ENCODE results near the gene FAM50A. TPM values are rescaled to one million over a fixed set of nuclear protein-coding genes. Genes with fewer than 3 reads are reported as not detected.

Gene FAM50A
- total RNA-seq, 1 experiment from 2014 or later: 82.1 TPM

DNA sequence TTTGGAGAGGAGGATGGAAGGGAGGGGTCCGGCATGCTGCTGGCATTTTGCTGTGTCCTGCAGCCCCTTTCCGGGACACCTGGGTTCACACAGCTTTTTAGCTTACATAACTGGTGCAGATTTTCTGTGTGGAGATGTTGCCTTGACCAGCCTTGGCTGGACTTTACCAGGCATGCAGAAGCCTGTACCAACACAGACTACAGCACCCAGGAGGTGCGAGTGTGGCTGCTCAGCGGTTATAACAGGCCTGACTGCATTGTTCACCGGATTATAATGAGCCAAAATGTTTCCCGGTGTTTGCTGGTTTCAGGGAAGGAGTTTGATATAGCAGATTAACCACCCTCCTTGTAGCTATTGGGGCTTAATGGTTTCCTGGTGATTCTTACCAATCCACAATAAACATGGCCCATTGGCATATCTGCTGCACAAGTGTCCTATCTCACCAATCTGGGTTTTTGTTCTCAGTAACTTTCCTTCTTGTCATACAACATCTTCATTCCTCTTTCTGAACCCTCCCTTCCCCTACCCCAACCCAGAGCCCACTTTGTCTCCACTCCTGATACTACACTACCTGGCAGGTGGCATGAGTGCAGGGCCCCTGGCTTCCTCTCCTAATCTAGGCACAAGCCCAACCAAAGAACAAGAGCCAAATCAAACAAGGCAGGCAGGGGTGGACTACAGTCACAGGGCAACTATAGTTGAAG lies 41.9 kb upstream of the FAM50A start:
- no peaks in the 10 kb centered on the region for H3K9me3 ChIP-seq (ENCODE audit: insufficient read depth, low read depth)
- intact Hi-C loops (cut with micrococcal nuclease; ENCODE audit: unreplicated experiment): no loop called here
- no peak overlapping the region for H2AFZ ChIP-seq
- peak; percentile 29 to 51 for DNase-seq
- CTCF ChIA-PET: no interaction called here
- POLR2A ChIA-PET (ENCODE audit: unreplicated experiment): interaction anchor here (0.6 to 0.8 kb wide), 2 partner anchors 50 to 125 kb away, joined by 3 to 4 read pairs; no protein-coding TSS in a partner anchor
- peaks cover 20% of the 10 kb centered on the region for H3K36me3 ChIP-seq (ENCODE audit: low read depth)
- H4K20me1 ChIP-seq (ENCODE audit: insufficient read depth): peaks cover 22% of the 10 kb centered on the region
- peaks cover 43% of the 10 kb centered on the region for H3F3A ChIP-seq (ENCODE audit: insufficient read depth, low read depth)
- H3K27ac ChIP-seq: peak overlapping the region; percentile 97
- no peak overlapping the region for H3K4me3 ChIP-seq
- BruUV-seq (replicated peaks): no TSS peak
- peaks cover 6% of the 10 kb centered on the region for H3K4me1 ChIP-seq (replicated peaks; ENCODE audit: insufficient read depth)
- no peaks in the 10 kb centered on the region for H3K27me3 ChIP-seq (ENCODE audit: insufficient read depth, low read depth)
- no peak overlapping the region for H3K4me2 ChIP-seq
- TF ChIP-seq EZH2 (IDR thresholded peaks at IDR 0.05; ENCODE audit: low read depth): no peak
- TF ChIP-seq, protein P1, sequence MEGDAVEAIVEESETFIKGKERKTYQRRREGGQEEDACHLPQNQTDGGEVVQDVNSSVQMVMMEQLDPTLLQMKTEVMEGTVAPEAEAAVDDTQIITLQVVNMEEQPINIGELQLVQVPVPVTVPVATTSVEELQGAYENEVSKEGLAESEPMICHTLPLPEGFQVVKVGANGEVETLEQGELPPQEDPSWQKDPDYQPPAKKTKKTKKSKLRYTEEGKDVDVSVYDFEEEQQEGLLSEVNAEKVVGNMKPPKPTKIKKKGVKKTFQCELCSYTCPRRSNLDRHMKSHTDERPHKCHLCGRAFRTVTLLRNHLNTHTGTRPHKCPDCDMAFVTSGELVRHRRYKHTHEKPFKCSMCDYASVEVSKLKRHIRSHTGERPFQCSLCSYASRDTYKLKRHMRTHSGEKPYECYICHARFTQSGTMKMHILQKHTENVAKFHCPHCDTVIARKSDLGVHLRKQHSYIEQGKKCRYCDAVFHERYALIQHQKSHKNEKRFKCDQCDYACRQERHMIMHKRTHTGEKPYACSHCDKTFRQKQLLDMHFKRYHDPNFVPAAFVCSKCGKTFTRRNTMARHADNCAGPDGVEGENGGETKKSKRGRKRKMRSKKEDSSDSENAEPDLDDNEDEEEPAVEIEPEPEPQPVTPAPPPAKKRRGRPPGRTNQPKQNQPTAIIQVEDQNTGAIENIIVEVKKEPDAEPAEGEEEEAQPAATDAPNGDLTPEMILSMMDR (conservative IDR thresholded peaks at IDR 0.05): no peak
- H3K79me2 ChIP-seq (ENCODE audit: low read depth): peaks cover 24% of the 10 kb centered on the region
- no peaks in the 10 kb centered on the region for H3K9me2 ChIP-seq (ENCODE audit: insufficient read depth)

DNA sequence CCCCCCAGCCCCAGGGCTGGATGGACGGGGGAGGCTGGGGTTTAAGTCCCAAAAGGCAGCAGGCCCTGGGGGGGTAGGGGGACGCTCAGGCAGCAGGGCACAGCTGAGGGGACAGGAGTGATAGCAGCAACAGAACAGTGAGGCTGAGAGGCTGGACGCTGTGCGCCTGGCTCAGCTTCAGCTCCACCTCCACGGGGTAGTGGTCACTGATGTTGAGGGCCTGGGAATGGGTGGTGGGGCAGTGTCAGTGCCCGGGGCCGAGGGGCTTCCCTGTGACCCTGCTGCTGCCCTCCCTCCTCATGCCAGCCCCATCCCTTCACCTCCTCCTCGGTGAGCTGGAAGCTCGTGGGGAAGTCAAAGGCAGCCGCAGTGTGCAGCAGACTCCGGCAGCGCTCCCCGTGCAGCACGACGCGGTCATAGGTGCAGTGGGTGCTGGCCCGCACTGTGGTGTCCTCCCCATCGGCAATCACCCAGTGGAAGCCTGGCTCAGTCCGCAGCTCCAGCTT lies 41.3 kb upstream of the FAM50A start:
- Histone ChIP-seq H3K4me2 (no peak overlapping the region), H3K4me3 (no peak overlapping the region), H3K27ac (0 out of 2 replicates have a peak overlapping the region, but pooled peaks have one; percentile 32), H4K20me1 (ENCODE audit: insufficient read depth) (peaks cover 22% of the 10 kb centered on the region), H3K36me3 (ENCODE audit: low read depth) (peaks cover 20% of the 10 kb centered on the region), H3K9me3 (ENCODE audit: insufficient read depth, low read depth) (no peaks in the 10 kb centered on the region), H3K4me1 (replicated peaks; ENCODE audit: insufficient read depth) (peaks cover 6% of the 10 kb centered on the region), H2AFZ (no peak overlapping the region), H3K27me3 (ENCODE audit: insufficient read depth, low read depth) (no peaks in the 10 kb centered on the region), H3K9me2 (ENCODE audit: insufficient read depth) (no peaks in the 10 kb centered on the region), H3F3A (ENCODE audit: insufficient read depth, low read depth) (peaks cover 42% of the 10 kb centered on the region), H3K79me2 (ENCODE audit: low read depth) (peaks cover 24% of the 10 kb centered on the region)
- TF ChIP-seq EZH2 (IDR thresholded peaks at IDR 0.05; ENCODE audit: low read depth): no peak
- TF ChIP-seq, protein P1 (conservative IDR thresholded peaks at IDR 0.05): no peak
- POLR2A ChIA-PET (ENCODE audit: unreplicated experiment): no interaction called here
- CTCF ChIA-PET: no interaction called here
- BruUV-seq (replicated peaks): no TSS peak
- DNase-seq: no peak
- intact Hi-C loops (cut with micrococcal nuclease; ENCODE audit: unreplicated experiment): no loop called here

DNA sequence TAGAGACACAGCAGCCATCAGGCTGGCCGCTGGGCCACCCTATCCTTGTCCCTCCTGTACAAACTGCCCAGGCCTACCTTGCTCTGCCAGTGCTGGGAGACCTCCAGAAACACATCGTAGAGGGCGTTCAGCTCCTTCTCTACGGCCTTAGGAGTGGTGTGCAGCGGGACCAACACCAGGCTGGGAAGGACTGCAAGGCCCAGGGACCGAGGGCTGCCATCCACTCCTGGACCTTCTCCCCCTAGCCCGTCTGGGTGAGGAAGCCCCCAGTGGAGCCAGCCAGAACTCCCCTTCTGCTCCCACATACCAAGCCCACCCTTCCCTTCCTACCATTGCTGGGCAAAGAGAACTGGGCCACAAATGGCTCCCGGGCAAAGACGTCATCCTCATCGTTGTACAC lies 40.7 kb upstream of the FAM50A start:
- H3K9me3 ChIP-seq (ENCODE audit: insufficient read depth, low read depth): no peaks in the 10 kb centered on the region
- BruUV-seq (replicated peaks): no TSS peak
- no peak for TF ChIP-seq EZH2 (IDR thresholded peaks at IDR 0.05; ENCODE audit: low read depth)
- TF ChIP-seq, protein P1 (conservative IDR thresholded peaks at IDR 0.05): no peak
- H3K4me1 ChIP-seq (replicated peaks; ENCODE audit: insufficient read depth): peaks cover 11% of the 10 kb centered on the region
- H3K36me3 ChIP-seq (ENCODE audit: low read depth): peaks cover 20% of the 10 kb centered on the region
- intact Hi-C loops (cut with micrococcal nuclease; ENCODE audit: unreplicated experiment): no loop called here
- H3K4me3 ChIP-seq: no peak overlapping the region
- CTCF ChIA-PET: no interaction called here
- H3K4me2 ChIP-seq: no peak overlapping the region
- DNase-seq: no peak
- H3K27me3 ChIP-seq (ENCODE audit: insufficient read depth, low read depth): no peaks in the 10 kb centered on the region
- no peak overlapping the region for H3K27ac ChIP-seq
- no peaks in the 10 kb centered on the region for H3K9me2 ChIP-seq (ENCODE audit: insufficient read depth)
- POLR2A ChIA-PET (ENCODE audit: unreplicated experiment): no interaction called here
- peaks cover 42% of the 10 kb centered on the region for H3F3A ChIP-seq (ENCODE audit: insufficient read depth, low read depth)
- H2AFZ ChIP-seq: no peak overlapping the region
- H3K79me2 ChIP-seq (ENCODE audit: low read depth): peaks cover 24% of the 10 kb centered on the region
- peaks cover 22% of the 10 kb centered on the region for H4K20me1 ChIP-seq (ENCODE audit: insufficient read depth)
